Measurements from ENCODE around the gene CT45A6.
"Not testable (repeated sequence)": the region's sequence is repeated elsewhere in the genome, so short reads cannot be mapped to it uniquely, and the experiment has no call there.

CT45A6 gene

GRCh38 chrX:135802687-135803086 lies at the start of gene CT45A6:
Gene CT45A6 (minus strand): TSS chrX:135802787. CDS start chrX:135798993, 3,794 bp downstream.
- DNase-seq = not testable (repeated sequence)

- not testable (repeated sequence) for DNase-seq
Observed at GRCh38 chrX:135837180-135837579, 34.6 kb upstream of the CT45A6 start, which contains the start of gene CT45A7. Gene CT45A7 (minus strand): TSS chrX:135837280. CDS start chrX:135833533, 3,747 bp downstream.

GRCh38 chrX:135819912-135820311 lies 17.3 kb upstream of the CT45A6 start, which contains the start of gene CT45A2:
Gene CT45A2 (minus strand): TSS chrX:135820012. CDS start chrX:135816265, 3,747 bp downstream.
- not testable (repeated sequence) for DNase-seq

GRCh38 chrX:135785403-135785802 lies 17.2 kb downstream of the CT45A6 start, which contains the start of gene CT45A5:
Gene CT45A5 (minus strand): TSS chrX:135785503. CDS start chrX:135781729, 3,774 bp downstream.
- not testable (repeated sequence) for DNase-seq

GRCh38 chrX:135768091-135768490 lies 34.5 kb downstream of the CT45A6 start, which contains the start of gene CT45A3:
Gene CT45A3 (minus strand): TSS chrX:135768191. CDS start chrX:135764444, 3,747 bp downstream.
- not testable (repeated sequence) for DNase-seq

- not testable (repeated sequence) for DNase-seq
Observed at GRCh38 chrX:135744739-135745138, 57.8 kb downstream of the CT45A6 start.
